RWPE1 (cell line): Measurements from ENCODE around the gene TKTL1.

ENCODE experiments used
- CTCF ChIA-PET: fragments of 350-600 bp; sonication (Branson Sonifier 250); formaldehyde crosslinking; extraction: SDS; loops from one replicate; lab custom pipeline; 2021; lab: Yijun Ruan, JAX
- POLR2A ChIA-PET: fragments of 400-600 bp; formaldehyde crosslinking; extraction: SDS; loops from one replicate; lab custom pipeline; 2020; ENCODE audit warnings: antibody characterized with exemption; ENCODE audit not compliant: low non-redundant PET; lab: Yijun Ruan, JAX
- DNase-seq: peaks from one replicate; pipeline ENCODE4 v3.0.0; 2012; ENCODE audit warnings: low spot score
- H3K27ac ChIP-seq: fragments of 450-650 bp; 2 replicates; pipeline ENCODE4 v1.5.1; 2017
- CTCF ChIP-seq: fragments of 450-650 bp; conservative IDR thresholded peaks from 2 replicates; pipeline ENCODE4 v1.5.1; 2017; ENCODE audit warnings: low read depth, mild to moderate bottlenecking

Gene TKTL1

GRCh38 chrX:154368630-154369448 is 73.2 kb downstream of the TKTL1 start:
- peak; percentile 79 for DNase-seq
- ChIA-PET POLR2A (no interaction called here), CTCF (no interaction called here)
- H3K27ac ChIP-seq: peak overlapping the region; percentile 97
- no peak for TF ChIP-seq CTCF

GRCh38 chrX:154369449-154370299 is 74.1 kb downstream of the TKTL1 start:
- CTCF ChIA-PET: no interaction called here
- no peak for TF ChIP-seq CTCF
- DNase-seq: peak; percentile 80
- POLR2A ChIA-PET: no interaction called here
- H3K27ac ChIP-seq: peak overlapping the region; percentile 97

- TF ChIP-seq CTCF: no peak
- ChIA-PET CTCF (no interaction called here), POLR2A (interaction anchor here (0.5 kb wide), 1 partner anchor 33 kb away, joined by 7 read pairs; no protein-coding TSS in a partner anchor)
- H3K27ac ChIP-seq: peak overlapping the region; percentile 97
- no peak for DNase-seq
Observed at GRCh38 chrX:154370300-154371016, 74.9 kb downstream of the TKTL1 start.

- peak; percentile 75 for DNase-seq
- no peak for TF ChIP-seq CTCF
- H3K27ac ChIP-seq: peak overlapping the region; percentile 97
- CTCF ChIA-PET: no interaction called here
- POLR2A ChIA-PET: interaction anchor here (0.5 kb wide), 1 partner anchor 32 kb away, joined by 7 read pairs; no protein-coding TSS in a partner anchor
Observed at GRCh38 chrX:154371017-154371788, 75.6 kb downstream of the TKTL1 start.

- TF ChIP-seq CTCF: no peak
- POLR2A ChIA-PET: no interaction called here
- peak overlapping the region; percentile 97 for H3K27ac ChIP-seq
- CTCF ChIA-PET: no interaction called here
- DNase-seq: no peak
Observed at GRCh38 chrX:154371789-154372300, 76.2 kb downstream of the TKTL1 start.
